ENCODE data around the gene ATAD1. TPM values are rescaled to one million over a fixed set of nuclear protein-coding genes. Genes with fewer than 3 reads are reported as not detected.

ATAD1 gene
- total and polyA plus RNA-seq, 9 of the 15 experiments (the other 6 are each of a cell fraction or from before 2014, with no cell fraction given): 11.3 to 33.8 (median 27.3) TPM

GRCh38 chr10:87818505-87819288 is 671 bp upstream of the ATAD1 start (continued):
- TF ChIP-seq CHAMP1 (IDR thresholded peaks at IDR 0.05): no peak
- no peak for TF ChIP-seq BMI1 (IDR thresholded peaks at IDR 0.05; ENCODE audit: low read length)
- no peak for TF ChIP-seq POU5F1 (IDR thresholded peaks at IDR 0.05; ENCODE audit: borderline replicate concordance, low read depth, low read length, partially characterized antibody)
- no peak for TF ChIP-seq XRCC4 (IDR thresholded peaks at IDR 0.05; ENCODE audit: extremely low read depth, insufficient read depth, insufficient read length)
- TF ChIP-seq, protein P1, sequence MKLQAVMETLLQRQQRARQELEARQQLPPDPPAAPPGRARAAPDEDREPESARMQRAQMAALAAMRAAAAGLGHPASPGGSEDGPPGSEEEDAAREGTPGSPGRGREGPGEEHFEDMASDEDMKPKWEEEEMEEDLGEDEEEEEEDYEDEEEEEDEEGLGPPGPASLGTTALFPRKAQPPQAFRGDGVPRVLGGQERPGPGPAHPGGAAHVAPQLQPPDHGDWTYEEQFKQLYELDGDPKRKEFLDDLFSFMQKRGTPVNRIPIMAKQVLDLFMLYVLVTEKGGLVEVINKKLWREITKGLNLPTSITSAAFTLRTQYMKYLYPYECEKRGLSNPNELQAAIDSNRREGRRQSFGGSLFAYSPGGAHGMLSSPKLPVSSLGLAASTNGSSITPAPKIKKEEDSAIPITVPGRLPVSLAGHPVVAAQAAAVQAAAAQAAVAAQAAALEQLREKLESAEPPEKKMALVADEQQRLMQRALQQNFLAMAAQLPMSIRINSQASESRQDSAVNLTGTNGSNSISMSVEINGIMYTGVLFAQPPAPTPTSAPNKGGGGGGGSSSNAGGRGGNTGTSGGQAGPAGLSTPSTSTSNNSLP (IDR thresholded peaks at IDR 0.05; ENCODE audit: borderline replicate concordance, low read depth, low read length): no peak
